ENCODE data around the gene CNTN4.

DNA sequence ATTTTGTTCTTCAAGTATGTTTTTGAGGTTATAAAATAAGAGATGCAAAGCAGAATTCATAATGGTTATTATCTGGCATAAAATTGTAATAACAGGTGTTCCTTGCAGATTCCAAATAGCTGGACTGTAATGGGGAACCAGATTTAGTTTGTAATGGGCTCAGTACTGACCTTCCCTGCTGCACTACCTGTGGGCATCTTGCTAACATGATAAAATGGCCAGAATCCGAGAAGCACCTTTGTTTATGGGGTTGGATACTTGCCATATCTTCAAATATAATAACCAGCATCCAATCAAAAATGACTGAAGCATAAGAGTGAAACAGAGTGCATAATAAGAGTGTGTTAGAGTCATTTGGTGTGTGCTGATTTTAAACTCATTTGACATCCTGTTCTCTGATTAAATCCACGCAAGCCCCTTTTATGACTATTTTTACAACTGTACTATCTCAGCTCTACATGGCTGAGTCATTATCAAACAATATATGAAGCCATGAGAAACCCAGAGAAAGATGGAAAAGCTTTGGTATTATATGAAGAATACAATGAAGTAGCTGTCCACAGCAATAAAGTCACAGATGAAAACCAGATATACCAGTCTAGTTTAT, 292.4 kb downstream of the CNTN4 start:
- TF ChIP-seq, protein P1, sequence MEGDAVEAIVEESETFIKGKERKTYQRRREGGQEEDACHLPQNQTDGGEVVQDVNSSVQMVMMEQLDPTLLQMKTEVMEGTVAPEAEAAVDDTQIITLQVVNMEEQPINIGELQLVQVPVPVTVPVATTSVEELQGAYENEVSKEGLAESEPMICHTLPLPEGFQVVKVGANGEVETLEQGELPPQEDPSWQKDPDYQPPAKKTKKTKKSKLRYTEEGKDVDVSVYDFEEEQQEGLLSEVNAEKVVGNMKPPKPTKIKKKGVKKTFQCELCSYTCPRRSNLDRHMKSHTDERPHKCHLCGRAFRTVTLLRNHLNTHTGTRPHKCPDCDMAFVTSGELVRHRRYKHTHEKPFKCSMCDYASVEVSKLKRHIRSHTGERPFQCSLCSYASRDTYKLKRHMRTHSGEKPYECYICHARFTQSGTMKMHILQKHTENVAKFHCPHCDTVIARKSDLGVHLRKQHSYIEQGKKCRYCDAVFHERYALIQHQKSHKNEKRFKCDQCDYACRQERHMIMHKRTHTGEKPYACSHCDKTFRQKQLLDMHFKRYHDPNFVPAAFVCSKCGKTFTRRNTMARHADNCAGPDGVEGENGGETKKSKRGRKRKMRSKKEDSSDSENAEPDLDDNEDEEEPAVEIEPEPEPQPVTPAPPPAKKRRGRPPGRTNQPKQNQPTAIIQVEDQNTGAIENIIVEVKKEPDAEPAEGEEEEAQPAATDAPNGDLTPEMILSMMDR (IDR thresholded peaks at IDR 0.05): no peak
- TF ChIP-seq POLR2AphosphoS5 (IDR thresholded peaks at IDR 0.05; ENCODE audit: insufficient read depth in 1 of 2, low read depth in 1 of 2): no peak

Data from vagina (tissue), 2 donors.